ENCODE results near the gene MARCHF6. TPM values are rescaled to one million over a fixed set of nuclear protein-coding genes. Genes with fewer than 3 reads are reported as not detected.
"Not testable (repeated sequence)": the region's sequence is repeated elsewhere in the genome, so short reads cannot be mapped to it uniquely, and the experiment has no call there.

The MARCHF6 gene, protein sequence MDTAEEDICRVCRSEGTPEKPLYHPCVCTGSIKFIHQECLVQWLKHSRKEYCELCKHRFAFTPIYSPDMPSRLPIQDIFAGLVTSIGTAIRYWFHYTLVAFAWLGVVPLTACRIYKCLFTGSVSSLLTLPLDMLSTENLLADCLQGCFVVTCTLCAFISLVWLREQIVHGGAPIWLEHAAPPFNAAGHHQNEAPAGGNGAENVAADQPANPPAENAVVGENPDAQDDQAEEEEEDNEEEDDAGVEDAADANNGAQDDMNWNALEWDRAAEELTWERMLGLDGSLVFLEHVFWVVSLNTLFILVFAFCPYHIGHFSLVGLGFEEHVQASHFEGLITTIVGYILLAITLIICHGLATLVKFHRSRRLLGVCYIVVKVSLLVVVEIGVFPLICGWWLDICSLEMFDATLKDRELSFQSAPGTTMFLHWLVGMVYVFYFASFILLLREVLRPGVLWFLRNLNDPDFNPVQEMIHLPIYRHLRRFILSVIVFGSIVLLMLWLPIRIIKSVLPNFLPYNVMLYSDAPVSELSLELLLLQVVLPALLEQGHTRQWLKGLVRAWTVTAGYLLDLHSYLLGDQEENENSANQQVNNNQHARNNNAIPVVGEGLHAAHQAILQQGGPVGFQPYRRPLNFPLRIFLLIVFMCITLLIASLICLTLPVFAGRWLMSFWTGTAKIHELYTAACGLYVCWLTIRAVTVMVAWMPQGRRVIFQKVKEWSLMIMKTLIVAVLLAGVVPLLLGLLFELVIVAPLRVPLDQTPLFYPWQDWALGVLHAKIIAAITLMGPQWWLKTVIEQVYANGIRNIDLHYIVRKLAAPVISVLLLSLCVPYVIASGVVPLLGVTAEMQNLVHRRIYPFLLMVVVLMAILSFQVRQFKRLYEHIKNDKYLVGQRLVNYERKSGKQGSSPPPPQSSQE
- 151 TPM for total RNA-seq

DNA sequence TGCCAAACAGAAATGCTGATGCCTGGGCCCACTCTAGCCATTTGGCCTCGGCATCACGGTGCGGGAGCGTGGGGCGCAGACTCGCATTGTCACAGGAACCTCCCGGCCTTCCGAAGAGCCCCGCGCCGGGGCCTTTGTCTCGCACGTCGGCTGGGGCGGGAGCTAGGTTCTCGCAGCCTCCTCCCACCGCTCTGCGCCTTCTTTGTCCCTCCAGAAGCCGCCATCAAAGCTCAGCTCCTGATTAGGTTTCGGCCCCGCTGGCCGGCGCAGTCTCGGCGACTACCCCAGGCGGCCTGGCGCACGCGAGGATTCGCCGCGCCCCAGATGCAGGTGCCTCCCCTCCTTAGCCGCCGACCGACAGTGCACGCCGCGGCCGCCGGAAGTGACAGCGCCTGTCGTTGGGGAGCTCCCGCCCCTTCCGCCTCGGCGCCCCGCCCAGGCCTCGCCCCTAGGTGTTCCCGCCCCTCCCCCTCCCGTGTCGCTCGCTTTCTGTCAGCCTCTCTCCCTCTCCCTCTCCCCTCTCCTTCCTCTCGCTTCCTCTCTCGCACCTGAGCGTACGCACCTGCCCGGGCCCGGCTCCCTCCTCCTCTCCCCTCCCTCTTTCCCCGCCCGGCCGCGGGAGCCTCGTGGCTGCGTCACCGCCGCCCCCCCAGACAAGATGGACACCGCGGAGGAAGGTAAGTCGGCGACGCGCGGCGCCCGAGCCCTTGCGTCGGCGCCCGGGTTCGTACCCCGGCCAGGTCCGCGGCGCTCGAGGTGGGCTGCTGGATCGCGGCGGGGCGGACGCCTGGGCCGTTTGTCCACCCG is at the start of gene MARCHF6:
Gene MARCHF6 (plus strand): TSS at position 455 of the 807 bp plus-strand sequence. CDS start 204 bp downstream, at position 659.
- DNase-seq (ENCODE audit: low spot score) = peak; percentile 96

- no peak for DNase-seq (ENCODE audit: low spot score)
Measured at GRCh38 chr5:10303699-10304170, 49.8 kb upstream of the MARCHF6 start.

GRCh38 chr5:10304932-10305331 is 48.6 kb upstream of the MARCHF6 start:
- no peak for DNase-seq (ENCODE audit: low spot score)

DNA sequence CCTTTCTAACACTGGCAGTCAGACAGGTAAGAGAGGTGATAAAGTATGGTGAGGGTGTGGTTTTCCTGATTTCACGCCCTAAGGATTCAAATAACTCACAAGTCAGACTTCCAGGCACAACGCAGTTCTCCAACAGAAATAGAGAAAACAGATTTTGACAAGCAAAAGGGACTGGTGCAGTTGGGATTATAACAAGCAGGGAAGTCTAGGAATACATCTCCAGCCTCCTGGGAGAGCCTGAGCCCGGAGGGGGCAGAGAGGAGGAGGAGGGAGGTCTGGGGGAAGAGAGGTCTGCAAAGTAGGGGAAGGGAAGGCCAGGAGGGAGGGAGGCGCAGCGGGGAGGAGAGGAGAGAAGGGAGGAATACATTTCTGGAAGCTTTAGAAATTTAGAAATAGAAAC is 47.4 kb upstream of the MARCHF6 start:
- no peak for DNase-seq (ENCODE audit: low spot score)

- DNase-seq (ENCODE audit: low spot score) = no peak
Measured at GRCh38 chr5:10306806-10307205, 46.7 kb upstream of the MARCHF6 start.

GRCh38 chr5:10307206-10308148 is 46.0 kb upstream of the MARCHF6 start, which contains the start of gene CMBL:
CMBL (minus strand) TSS chr5:10307902; CDS start chr5:10290762, 17,140 bp downstream.
- DNase-seq (ENCODE audit: low spot score) = peak; percentile 64

- DNase-seq (ENCODE audit: low spot score) = no peak
Measured at GRCh38 chr5:10308844-10309243, 44.7 kb upstream of the MARCHF6 start.

DNA sequence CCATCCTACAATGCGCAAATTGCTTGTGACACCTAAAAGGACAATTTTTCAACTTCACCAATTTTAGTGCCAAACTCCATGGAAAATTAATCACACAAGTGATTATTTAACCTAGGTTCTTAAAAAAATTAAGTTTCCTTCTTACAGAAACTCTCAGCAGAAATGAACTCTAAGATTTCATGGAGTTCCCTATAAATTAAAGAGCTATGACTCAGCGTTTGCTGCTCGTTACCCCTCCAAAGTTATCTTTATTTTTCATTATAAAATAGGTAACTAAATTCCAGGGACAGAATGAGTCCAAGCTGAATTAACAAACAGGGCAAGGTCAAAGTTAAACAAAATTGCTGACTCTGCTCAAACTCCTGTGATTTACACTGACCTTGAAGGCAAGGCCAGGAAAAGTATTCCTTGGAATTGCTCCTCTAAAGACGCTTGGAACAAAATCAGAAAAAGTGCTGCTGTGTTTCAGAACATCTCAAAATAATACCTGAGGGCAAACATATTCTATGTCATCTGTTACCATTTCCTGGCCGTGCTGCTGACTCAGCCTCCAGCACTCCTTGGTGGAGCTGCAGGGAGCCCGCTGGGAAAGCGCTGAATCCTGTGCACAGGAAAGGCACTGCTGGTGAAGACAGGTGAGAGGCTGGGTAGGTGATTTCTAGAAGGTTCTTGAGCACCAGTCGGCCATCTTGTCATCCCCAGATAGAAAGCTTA is 43.3 kb upstream of the MARCHF6 start:
- no peak for DNase-seq (ENCODE audit: low spot score)

GRCh38 chr5:10310835-10311570 is 42.5 kb upstream of the MARCHF6 start:
- DNase-seq (ENCODE audit: low spot score) = not testable (repeated sequence)

DNA sequence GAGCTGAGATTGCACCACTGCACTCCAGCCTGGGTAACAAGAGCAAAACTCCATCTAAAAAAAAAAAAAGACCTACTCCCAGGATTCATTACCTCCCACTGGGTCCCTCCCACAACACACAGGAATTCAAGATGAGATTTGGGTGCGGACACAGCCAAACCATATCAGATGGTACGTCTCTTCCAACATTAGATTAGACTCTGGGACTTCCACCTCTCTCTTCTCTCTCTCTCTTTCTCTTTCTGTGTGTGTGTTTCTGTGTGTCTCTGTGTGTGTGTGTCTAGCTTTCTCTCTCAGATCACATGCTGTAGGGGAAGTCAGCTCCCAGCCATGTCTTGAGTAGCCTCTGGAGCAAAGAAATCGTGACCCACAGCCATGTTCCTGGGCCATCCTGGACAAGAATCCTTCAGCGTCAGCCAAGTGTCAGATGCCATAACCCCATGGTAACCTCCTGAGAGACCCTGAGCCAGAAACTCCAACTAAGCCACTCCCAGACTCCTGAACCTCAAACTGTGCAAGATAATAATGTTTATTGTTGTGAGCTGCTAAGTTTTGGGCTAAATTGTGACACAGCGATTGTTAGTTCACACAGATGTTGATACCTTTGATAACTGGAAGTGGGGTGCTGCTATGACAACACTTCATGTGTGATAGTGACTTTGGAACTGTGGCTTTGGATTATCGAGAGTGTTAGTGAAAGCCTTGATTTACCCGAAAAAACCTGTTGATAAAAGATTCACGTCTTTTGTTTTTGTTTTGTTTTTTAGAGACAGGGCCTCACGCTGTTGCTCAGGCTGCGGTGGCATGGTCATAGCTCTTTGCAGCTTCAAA is 41.7 kb upstream of the MARCHF6 start:
- DNase-seq (ENCODE audit: low spot score) = no peak

GRCh38 chr5:10315201-10315600 is 38.3 kb upstream of the MARCHF6 start:
- no peak for DNase-seq (ENCODE audit: low spot score)

GRCh38 chr5:10315824-10316509 is 37.5 kb upstream of the MARCHF6 start:
- DNase-seq (ENCODE audit: low spot score) = no peak

- no peak for DNase-seq (ENCODE audit: low spot score)
Measured at GRCh38 chr5:10317825-10318682, 35.4 kb upstream of the MARCHF6 start.

DNA sequence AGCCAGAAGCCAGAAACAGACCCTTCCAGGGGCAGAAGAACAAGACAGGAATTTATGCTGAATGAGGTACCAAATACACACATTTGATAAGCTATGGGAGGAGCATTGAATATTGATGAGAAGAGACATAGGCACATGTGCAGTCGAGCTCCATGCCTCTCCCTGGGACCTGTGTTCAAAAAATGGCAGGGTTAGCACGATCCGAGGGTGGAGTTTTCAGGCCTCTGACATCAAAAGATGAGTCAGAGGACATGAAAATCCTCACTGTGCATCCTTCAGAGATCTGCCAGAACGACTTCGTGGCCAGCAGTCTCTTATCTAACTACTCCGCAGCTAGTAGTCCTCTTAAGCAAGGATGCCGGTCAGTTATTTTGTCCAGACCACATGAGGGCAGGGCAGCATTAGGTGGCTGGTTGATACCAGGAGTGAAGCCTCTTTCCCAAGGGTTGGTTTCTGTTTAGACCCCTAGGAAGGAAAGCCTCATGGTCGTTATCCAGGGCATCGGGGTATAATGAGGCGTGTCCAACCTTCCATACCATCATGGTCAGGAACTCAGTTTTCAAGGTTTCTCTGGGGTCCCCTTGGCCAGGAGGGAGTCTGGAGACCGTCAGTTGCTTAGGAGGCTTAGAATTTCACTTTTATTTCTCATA is 34.2 kb upstream of the MARCHF6 start:
- no peak for DNase-seq (ENCODE audit: low spot score)

GRCh38 chr5:10320793-10321192 is 32.7 kb upstream of the MARCHF6 start:
- no peak for DNase-seq (ENCODE audit: low spot score)

- no peak for DNase-seq (ENCODE audit: low spot score)
Measured at GRCh38 chr5:10321882-10322281, 31.6 kb upstream of the MARCHF6 start.
